Right hindlimb (tissue), 1 donor: ENCODE results near the gene SBK2.
"Not testable (repeated sequence)": the region's sequence is repeated elsewhere in the genome, so short reads cannot be mapped to it uniquely, and the experiment has no call there.

Experiments used
- DNase-seq: peaks from one replicate; pipeline ENCODE4 v3.0.0-alpha.2; 2018

Gene SBK2

DNA sequence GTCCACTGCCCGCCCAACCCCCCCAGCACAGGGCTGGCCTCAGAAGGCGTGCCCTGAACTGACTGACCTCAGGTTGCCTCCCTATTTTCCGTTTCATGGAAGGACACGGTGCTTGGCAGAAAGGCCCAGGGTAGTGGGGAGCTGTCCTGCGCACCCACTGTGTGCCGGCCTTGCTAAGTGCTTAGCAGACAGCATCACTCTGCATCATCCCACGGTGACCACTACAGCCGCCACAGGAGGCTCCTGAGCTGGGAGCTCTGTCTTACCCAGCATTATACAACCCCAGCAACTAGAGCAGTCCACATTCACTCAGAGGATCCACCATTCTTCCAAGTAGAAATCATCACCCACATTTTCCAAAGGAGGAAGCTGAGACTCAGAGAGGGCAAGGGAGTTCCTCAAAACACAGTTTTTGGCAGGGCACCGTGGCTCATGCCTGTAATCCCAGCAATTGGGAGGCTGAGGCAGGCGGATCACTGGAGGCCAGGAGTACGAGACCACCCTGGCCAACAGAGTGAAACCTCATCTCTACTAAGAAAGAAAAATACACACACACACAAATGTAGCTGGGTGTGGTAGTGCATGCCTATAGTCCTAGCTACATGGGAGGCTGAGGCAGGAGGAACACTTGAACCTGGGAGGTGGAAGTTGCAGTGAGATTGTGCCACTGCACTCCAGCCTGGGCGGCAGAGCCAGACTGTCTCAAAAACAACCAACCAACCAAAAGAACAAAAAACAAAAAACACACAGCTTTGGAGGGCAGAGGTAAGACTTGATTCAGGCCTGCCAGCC, 1.6 kb downstream of the SBK2 start:
- DNase-seq = no peak

DNA sequence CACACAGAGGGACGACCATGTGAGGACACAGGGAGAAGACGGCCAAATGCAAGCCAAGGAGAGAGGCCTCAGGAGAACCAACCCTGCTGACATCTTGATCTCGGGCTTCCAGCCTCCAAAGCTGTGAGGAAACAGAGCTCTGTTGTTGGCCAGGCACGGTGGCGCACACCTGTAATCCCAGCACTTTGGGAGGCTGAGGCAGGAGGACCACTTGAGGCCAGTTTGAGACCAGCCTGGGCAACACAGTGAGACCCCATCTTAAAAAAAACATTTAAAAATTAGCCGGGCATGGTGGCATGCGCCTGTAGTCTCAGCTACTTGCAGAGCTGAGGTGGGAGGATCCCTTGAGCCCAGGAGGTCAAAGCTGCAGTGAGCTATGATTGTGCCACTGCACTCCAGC, 2.7 kb downstream of the SBK2 start:
- DNase-seq = not testable (repeated sequence)

DNA sequence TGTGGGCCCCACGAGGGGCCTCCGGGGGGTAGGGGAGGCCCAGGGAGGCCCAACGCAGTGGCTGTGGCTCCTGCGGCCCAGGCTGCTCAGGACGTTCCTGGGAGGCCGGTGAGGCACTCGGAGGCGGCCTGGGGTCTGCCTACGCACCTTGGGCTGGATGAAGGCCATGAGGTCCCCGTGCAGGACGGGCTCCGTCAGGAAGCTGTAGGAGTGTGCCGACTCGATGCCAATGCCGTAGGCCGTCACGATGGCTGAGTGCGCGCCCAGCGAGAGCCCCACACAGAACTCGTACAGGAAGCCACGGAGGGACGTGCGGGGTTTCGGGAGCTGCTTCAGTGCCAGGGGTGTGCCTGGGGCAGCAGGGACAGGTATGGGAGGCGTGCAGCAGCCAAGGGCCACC, 5.9 kb downstream of the SBK2 start:
- no peak for DNase-seq

DNA sequence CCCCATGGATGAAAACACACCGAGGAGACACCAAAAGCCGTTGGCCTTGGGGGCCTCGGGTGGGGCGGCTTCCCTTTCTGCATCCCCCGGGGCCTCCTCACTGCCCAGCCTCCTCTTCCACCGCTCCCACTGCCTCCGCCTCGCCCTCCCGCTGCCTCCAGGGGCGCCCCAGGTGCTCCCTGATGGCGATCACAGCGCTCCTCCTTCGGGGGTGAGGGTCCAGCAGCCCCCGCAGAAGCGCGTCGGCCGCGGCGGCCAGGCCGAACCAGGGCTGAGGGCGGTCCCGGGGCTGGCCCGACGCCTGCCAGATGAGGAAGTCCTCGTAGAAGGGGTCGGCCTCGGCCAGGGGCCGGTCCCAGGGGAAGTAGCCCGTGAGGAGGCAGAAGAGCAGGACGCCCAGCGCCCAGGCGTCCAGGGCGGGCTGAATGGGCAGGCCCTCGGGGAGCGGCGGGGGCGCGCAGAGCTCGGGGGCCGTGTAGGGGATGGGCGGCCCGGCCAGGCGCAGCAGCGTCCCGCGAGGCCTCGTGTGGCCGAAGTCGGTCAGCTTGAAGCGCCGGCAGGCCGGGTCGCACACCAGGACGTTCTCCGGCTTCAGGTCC, 7.2 kb downstream of the SBK2 start:
- no peak for DNase-seq

DNA sequence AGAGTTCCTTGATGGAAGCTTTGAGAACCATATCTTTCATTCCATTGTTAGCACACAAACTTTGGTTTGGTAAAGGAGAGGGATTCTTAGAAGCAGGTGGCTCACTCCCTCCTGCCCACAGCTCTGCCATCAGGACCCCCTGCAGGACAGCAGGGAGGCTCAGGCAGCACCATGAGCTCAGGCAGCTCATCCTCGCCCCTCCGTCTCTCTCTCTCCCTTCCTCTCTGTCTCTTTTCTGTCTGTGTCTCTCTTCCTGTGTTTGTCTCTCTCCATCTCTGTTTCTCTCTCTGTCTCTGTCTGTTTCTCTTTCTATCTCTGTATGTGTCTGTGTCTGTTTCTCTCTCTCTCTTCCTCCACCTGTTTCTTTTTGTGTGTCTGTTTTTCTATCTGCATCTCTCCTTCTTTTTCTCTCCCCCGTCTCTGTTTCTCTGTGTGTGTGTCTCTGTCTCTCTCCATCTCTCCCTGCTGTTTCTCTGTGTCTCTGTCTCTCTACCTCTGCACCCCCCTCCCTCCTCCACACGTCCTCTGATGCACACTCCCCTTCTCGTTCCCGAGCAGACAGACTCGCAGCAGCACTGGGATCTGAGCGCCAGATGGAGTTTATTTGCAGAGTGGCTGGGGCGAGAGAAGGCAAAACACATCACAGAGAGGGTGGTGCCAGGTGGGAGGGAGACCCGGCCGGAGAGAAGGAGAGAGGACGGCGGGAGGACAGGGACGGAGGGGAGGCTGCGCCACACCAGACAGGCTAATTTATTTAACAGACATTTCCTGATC, 8.7 kb downstream of the SBK2 start:
- no peak for DNase-seq

DNA sequence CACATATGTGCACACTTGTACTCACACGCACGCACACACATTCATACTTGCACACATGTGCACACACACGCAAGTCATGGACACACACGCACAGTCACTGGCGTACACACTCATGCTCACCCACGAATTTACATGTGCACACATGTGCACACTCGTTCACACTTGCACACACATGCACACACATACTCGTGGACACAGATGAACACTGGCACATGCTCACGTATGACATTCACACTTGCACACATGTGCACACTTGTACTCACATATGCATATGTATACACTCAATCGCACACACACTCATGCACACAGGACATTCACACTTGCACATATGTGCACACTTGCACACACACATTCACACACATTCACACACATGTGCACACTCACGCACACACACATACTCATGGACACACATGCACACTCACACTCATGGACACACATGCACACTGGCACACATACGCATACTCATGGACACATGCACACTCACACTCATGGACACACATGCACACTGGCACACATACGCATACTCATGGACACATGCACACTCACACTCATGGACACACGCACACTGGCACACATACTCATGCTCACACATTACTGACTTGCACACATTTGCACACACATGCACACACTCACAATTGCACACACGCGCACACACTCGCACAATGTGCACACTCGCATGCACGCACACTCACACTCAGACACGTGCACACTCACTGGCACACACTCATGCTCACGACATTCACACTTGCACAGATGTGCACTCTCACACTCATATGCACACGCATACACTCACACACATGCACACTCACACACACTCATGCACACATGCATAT, 9.5 kb downstream of the SBK2 start:
- DNase-seq = no peak

DNA sequence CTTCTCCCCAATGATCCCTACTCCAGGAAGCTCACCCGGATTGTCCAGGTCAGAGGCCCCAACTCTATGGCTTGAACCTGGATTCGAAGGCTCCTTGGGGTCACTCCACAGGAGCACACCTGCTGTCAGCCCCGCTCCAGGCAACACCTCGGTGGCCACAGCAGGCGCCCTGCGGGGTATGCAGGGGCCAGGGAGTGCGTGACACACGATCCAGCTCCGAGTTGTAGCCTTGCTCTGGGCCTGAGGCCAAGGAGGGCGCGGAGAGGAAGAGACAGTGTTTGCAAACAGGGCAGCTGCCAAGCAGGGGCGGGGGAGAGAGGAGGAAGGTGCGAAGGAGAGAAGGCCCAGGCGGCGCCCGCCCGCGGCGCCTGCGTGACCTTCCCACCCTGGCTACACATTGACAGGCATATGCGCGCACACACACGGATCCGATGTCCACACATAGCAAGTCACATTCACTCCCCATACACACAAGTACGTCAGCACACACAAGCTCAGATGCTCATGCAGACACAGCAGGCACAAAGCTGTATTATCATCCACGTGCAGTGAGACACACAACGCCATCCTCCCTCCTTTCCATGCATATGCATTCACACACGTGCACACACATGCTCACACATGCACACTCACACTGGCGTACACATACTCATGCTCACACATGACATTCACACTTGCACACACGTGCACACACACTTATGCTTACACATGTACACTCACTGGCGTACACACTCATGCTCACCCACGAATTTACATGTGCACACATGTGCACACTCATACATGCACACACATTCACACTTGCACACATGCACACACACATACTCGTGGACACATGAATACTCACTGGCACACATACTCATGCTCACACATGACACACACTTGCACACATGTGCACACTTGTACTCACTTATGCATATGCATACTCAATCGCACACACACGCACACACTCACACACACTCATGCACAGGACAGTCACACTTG, 10.4 kb downstream of the SBK2 start:
- DNase-seq = peak; percentile 87

DNA sequence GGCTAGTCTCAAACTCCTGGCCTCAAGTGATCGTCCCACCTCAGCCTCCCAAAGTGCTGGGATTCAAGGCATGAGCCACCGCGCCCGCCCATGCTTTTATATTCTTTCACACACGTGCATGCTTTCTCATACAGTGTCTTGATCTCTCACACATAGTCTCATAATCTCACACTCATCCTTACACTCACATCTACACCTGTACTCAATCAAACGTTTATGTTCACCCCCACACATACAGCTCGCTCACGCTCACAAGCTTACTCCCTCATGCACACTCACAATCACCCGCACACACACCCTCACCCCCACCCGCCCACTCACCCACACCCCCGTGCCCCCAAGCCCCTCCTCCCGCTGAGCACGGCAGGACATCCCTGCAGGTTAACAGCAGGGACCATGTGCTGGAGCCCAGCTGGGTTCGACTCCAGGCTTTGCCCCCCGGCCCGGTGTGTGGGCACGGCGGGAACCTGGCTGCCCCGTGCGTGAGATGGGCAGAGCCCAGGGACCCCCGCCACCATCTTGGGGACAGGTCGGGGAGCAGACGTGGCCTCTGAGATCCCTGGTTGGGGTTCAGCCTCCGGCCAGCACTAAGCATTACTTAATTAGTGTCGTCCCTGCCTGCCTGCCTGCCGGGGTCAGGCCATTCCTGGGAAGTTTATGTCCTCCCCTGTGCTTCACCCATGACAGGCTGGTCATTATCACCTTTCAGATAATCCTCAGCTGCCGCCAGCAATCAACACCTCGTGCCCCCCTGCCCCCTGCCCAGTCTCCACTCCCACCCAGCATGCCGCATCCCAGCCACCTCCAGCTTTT, 11.4 kb downstream of the SBK2 start:
- DNase-seq = no peak

DNA sequence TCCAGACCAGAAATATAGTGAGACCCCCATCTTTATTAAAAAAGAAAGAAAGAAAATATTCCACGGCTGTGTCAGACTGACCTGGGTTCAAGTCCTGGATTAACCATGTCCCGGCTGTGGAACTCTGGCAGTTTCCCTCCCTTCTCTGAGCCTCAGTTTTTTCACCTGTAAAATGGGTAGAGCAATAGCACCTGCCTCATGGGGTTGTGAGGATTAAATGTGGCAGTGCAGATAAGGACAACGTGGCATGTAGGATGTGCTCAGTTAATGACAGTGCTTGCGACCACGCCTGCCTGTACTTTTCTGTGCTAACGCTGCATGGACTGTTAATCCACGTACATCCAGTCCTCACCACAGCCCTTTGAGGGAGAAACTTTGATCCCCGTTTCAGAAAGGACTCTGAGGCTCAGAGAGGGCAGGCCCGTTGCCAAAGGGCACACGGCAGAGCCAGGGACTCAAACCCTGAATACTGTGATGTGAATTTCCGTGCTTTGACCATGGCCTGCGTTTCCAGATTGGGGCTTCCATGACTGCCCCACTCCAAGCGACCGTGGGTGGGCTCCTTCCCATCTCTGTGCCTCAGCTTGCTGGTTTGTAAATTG, 16.1 kb downstream of the SBK2 start:
- DNase-seq = no peak

DNA sequence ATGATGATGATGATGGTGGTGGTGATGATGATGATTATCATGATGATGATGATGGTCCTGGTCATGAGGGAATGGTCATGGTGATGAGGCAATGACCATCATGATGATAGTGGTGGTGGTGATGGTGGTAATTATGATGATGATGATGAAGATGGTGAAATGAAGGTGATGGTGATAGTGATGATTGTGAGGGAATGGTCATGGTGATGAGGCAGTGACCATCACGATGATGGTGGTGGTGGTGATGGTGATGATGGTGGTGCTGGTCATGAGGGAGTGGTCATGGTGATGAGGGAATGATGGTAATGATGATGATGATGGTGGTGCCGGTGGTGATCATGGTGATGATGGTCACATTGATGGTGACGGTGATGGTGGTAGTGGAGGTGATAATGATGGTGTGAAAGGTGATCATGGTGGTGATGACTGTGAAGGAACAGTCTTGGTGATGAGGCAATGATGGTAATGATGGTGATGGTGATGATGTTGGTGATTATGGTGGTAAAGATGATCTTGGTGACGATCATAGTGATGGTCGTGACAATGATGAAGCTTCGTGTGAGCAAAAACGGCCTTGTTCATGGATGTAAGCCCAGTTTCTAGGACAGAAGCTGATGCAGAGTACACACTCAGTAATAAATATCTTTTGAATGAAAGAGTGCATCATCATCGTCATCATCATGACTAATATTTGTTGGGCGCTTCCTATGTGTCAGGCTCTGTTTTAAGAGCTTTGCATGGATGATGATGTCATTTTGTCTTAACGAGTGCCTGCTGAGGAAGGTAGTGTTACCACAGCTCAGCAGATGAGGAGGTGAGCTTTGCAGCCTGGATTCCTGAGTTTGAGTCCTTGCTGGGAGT, 17.3 kb downstream of the SBK2 start:
- no peak for DNase-seq

DNA sequence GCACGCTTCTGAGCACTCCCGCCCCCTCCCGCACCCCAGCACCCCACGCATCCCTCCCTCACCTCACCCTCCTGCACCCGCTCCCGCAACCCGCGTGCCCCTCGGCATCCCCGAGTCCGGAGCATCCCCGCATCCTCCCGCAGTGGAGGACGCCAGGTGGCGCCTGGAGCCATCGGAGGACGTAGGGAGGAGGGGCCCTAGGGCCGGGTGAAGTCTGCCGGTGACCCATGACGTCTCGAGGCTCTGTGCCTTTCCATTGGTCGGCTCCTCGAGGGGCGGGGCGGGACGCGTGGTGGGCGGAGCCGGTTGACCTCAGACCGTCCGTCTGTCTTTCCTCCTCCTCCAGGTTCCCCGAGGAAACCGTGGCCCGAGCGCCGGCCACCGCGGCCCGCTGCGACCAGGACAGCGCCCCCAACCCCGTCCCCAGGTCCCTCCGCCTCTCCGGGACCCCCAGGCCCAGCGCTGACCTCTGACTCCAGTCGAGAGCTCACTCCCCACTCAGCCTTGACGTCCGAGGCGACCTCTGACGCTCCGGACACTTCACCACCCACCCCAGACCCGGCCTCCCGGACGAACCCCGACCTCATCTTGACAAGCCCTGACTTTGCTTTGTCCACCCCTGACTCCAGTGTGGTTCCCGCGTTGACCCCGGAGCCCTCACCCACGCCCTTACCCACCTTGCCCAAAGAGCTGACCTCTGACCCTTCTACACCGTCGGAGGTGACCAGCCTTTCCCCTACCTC, 19.9 kb downstream of the SBK2 start:
- DNase-seq = peak; percentile 93

DNA sequence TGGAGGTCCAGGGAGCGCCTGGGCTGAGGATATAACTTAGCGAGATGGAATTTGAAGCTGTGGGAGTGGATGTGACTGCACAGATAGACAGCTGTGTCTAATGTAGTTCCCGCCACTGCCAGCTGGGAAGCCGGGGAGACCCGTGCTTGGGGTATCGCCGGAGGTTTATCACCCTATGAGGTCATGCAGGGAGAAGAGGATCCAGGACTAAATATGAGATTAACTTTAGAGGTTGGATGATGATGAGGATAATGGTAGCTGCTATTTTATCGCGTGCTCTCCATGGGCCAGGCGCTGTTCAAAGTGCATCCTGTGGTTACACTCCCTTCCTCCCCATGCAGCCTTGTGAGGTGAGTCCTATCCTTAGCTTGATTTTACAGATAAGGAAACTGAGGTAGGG, 28.8 kb downstream of the SBK2 start:
- no peak for DNase-seq

DNA sequence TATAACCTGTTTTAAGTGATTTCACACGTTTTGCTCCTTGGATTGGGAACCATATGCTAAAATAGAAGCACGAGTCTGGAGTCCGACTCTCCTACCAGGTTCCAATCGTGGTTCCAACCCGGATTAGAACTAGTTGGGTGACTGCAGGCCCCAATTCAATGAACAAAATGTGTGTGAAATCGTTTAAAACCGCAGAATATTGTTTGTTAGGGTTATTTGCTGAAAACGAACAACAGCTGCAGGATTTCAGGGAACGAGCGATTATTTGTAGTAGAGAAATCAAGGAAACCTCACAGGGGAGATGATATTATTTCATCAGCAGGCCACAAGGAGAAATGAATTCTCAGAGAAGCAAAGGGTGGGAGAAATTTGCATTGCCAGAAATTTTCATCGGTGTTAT, 32.0 kb downstream of the SBK2 start:
- no peak for DNase-seq

DNA sequence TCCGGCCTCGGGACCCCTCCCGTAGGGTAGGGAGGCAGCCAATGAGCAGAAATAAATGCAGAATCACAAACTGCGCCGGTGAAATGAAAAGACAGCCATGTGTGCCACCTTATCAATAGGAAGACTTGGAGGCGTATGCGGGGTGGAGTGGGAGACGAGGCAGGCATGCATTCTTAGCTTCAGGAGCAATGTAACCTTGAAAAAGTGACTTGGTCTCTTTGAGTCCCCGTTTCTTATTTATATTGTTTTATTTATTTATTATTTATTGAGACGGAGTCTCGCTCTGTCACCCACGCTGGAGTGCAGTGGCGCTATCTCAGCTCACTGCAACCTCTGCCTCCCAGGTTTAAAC, 32.7 kb downstream of the SBK2 start:
- DNase-seq = no peak

DNA sequence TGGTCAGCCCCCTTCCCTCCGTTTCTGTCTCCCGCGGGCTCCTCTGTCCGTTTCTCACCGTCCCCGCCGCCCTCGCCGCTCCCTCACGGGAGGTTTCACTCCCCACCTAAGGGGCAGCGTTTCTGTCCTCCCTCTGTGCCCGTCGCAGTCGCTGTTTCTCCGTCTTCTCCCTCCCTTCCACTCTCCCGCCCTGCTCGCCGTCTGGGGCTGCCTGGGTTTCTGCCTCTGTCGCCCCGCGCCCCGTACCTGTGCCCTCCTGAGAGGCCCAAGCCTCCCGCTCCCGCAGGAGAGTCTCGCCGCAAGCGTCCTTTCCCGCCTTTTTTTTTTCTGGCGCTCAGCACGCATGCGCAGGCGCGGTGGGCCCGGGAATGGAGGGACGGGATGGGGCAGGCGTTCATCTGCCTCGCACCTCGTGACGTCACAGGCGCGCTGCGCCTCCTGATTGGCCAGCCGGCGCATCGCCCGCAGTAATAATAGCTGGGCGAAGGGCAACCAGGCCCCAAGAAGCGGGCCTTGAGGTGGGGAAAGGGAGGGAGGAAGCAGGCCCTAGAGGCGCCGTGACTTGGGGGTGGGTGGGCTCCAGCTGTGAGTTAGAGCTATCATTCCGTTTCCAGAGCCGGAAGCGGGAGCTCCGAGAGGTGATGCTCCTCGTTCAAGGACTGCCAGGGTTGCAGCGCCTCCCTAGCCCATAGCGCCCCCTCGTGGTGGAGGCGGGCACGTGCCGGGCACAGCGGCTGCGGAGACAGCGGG, 33.3 kb downstream of the SBK2 start:
- DNase-seq = peak; percentile 94

DNA sequence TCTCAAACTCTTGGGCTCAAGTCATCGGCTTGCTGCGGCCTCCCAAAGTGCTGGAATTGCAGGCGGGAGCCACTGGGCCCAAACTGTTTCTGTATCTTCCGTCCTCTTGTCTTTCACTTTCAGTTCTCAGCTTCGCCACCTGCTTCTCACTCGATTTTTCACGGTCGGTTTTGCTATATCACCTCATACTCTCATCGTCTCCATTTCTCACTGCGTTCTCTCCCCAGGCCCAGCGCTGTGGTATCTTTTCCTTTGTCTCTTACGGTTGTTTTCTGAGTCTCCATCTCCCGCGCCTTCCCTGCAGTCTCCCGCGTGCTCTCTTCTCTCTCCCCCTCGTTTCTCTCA, 33.8 kb downstream of the SBK2 start:
- DNase-seq = no peak

DNA sequence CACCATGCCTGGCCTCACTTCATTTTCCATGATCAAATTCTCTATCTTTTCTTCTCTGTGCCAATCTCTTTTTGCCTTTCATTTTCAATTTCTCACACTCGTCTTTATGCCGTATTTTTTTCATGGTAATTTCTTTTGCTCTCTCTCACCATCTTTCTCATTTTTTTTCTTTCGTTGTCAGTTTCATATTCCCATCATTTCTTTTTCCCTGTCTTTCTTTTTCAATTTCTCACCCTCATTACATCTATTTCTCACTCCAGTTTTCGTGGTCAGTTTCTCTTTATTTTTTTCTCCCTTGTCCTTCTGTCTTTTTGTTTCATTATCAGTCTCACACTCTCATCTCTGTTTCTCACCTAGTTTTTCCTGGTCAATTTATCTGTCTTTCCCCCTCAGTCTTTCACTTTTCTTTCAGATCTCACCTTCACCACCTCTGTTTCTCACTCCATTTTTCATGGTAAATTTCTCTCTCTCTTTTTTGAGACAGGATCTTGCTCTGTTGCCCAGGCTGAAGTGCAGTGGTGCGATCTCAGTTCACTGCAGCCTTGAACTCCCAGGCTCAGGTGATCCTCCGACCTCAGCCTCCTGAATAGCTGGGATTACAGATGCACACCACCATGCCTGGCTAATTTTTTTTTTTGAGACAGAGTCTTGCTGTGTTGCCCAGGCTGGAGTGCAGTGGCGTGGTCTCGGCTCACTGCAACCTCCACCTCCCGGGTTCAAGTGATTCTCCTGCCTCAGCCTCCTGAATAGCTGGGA, 34.6 kb downstream of the SBK2 start:
- DNase-seq = no peak
